Skeletal muscle tissue (tissue), 4 donors: Measurements from ENCODE around the gene CCL5. TPM values are rescaled to one million over a fixed set of nuclear protein-coding genes. Genes with fewer than 3 reads are reported as not detected.

Experiments
- H3K27ac ChIP-seq: one replicate; pipeline ENCODE4 v1.7.0; 2013; ENCODE audit warnings: mild to moderate bottlenecking, low read depth, low read length, inconsistent platforms
- H3K27me3 ChIP-seq, 3 donors: one replicate each; pipeline ENCODE4 v1.7.0; 2013; ENCODE audit warnings: low read length in 3 of 3; ENCODE audit not compliant: control insufficient read depth in 3 of 3, insufficient read depth in 3 of 3
- H3K36me3 ChIP-seq, 3 donors: one replicate each; pipeline ENCODE4 v1.7.0; 2013; ENCODE audit warnings: low read length in 3 of 3; ENCODE audit not compliant: control insufficient read depth in 3 of 3, insufficient read depth in 3 of 3
- H3K4me1 ChIP-seq, 3 donors: one replicate each; pipeline ENCODE4 v1.7.0; 2013; ENCODE audit warnings: low read length in 3 of 3, mild to moderate bottlenecking in 3 of 3; ENCODE audit not compliant: control insufficient read depth in 3 of 3, insufficient read depth in 3 of 3
- H3K4me3 ChIP-seq, 3 donors: one replicate each; pipeline ENCODE4 v1.7.0; 2013; ENCODE audit warnings: low read length in 3 of 3
- H3K9ac ChIP-seq, 3 donors: one replicate each; pipeline ENCODE4 v1.7.0; 2013; ENCODE audit warnings: low read length in 3 of 3, mild to moderate bottlenecking in 3 of 3, moderate library complexity in 2 of 3, low read depth in 1 of 3
- H3K9me3 ChIP-seq, 3 donors: one replicate each; pipeline ENCODE4 v1.7.0; 2013; ENCODE audit warnings: low read length in 3 of 3; ENCODE audit not compliant: control insufficient read depth in 3 of 3
- total RNA-seq: library from RNA; depleted of rRNA; stranded (reverse); fragments of >200 nt; gene quantifications from one replicate; pipeline ENCODE4 v1.2.3, GENCODE V29; 2014
- donor health status: Osteomylitis.

The CCL5 gene
- total RNA-seq, 1 donor from 2014 or later, result 0.52 TPM

DNA sequence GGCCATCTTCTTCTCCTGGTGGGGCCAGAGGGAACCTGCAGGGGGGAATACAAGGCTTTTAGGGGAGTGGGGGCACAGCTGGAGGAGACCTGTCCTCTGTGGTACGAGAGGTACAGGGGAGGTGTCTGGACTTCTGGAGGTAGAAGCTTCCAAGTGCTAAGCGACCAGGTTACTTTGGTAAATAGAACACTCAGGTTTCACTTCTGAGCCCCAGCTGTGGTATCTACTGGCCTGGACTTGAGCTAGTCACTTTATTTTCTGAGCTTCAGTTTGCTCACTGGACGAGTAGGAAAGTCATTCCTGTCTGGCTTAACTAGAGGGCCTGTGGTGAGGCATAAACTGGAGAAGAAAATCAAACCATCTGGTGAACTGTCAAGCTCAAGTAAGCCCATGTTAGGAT lies 11.4 kb downstream of the CCL5 start, which contains the start of gene HEATR9:
TSS of gene HEATR9 (minus strand) at position 155 of the 400 bp plus-strand sequence. CDS start at position 6, 149 bp downstream.
- Histone ChIP-seq H3K36me3 (peaks cover 0 to 8% (median 0%) of the 10 kb centered on the region in 3 donors), H3K9me3 (no peaks in the 10 kb centered on the region), H3K4me3 (no peak within 1 kb of the TSS), H3K4me1 (no peaks in the 10 kb centered on the region), H3K9ac (no peak within 1 kb of the TSS), H3K27ac (no peak within 1 kb of the TSS), H3K27me3 (no peaks in the 10 kb centered on the region)

DNA sequence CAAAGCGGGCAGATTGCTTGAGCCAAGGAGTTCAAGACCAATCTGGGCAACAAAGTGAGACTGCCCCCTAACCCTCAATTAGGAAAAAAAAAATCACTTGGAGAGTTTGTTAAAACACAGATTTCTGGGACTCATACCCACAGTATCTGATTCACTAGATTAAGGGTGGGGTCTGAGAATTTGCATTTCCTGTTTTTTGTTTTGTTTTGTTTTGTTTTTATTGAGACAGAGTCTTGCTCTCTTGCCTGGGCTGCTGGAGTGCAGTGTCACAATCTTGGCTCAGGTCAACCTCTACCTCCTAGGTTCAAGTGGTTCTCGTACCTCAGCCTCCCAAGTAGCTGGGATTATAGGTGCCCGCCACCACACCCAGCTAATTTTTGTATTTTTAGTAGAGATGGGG lies 12.6 kb downstream of the CCL5 start:
- no peak overlapping the region for H3K27ac ChIP-seq
- H3K27me3 ChIP-seq, result no peaks in the 10 kb centered on the region
- H3K9me3 ChIP-seq, result no peaks in the 10 kb centered on the region
- H3K36me3 ChIP-seq, result peaks cover 0 to 8% (median 0%) of the 10 kb centered on the region in 3 donors
- no peaks in the 10 kb centered on the region for H3K4me1 ChIP-seq
- no peak overlapping the region for H3K9ac ChIP-seq
- H3K4me3 ChIP-seq, result no peak overlapping the region

DNA sequence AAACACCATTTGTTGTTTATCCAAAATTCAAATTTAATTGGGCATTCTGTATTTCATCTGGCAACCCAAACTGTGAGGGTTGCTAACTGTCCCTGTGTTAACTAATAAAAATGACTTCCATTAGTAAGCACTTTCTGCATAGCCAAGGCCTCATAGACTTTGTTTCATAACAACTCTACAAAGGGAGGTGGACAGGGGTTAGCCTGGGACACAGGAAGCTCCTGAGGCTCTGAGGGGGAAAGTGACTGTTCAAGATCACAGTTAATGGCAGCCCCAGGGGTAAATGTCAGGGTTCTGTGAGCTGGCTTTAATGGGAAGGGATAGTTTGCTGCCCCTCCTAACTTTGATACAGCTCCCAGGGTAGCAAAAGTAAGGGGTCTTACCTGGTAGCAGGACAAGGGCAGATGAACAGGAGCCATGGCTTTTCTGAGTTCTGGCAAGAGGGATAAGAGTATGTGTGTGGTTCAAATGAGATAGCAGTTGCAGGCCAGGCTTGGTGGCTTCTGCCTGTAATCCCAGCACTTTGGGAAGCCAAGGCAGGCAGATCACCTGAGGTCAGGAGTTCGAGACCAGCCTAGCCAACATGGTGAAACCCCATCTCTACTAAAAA lies 13.7 kb downstream of the CCL5 start:
- no peaks in the 10 kb centered on the region for H3K9me3 ChIP-seq
- peaks cover 0 to 8% (median 0%) of the 10 kb centered on the region in 3 donors for H3K36me3 ChIP-seq
- no peaks in the 10 kb centered on the region for H3K27me3 ChIP-seq
- no peaks in the 10 kb centered on the region for H3K4me1 ChIP-seq
- no peak overlapping the region for H3K9ac ChIP-seq
- H3K27ac ChIP-seq, result no peak overlapping the region
- H3K4me3 ChIP-seq, result no peak overlapping the region

DNA sequence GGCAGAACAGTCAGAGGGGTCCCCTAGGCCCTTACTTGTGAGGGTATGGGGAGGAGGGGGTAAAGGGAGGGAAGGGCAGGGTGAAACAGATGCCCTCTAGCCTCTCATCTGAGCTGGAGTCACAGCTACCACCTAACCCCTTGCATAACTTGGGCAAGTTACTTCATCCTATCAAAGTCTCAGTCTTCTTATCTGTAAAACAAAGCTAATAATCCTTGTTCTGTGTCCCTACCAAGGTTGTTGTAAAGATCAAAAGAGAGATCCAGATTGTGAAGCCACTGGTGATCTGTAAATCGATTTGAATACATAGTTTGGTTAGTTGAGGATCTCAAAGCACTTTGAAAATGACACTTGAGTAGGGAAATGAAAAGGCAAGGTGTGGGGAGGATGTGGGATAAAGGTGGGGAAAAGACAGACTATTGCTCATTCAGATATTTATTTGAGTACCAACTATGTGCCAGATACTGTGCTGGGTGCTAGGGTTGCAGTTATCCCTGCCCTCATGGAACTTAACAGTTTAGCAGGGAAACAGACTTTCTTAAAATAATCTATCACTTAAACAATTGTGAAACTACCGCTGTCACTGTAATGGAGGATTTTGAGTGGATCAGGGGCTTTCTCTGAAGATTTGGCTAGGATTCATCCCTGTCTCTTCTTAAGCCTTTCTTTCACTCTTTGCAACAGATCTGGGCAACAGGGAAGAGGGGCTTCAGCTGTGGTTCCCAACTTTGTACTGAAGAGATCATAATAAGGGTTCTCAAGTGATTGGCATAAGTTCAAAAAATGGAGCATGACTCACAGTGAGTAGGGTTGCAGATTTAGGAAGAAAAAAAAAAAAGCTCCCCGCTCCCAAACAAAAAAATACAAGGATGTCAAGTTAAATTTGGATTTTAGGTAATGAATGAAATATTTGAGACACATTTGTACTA lies 14.5 kb downstream of the CCL5 start:
- Histone ChIP-seq H3K27ac (no peak overlapping the region), H3K4me1 (no peaks in the 10 kb centered on the region), H3K36me3 (peaks cover 0 to 8% (median 0%) of the 10 kb centered on the region in 3 donors), H3K27me3 (no peaks in the 10 kb centered on the region), H3K9me3 (no peaks in the 10 kb centered on the region), H3K9ac (no peak overlapping the region), H3K4me3 (no peak overlapping the region)

DNA sequence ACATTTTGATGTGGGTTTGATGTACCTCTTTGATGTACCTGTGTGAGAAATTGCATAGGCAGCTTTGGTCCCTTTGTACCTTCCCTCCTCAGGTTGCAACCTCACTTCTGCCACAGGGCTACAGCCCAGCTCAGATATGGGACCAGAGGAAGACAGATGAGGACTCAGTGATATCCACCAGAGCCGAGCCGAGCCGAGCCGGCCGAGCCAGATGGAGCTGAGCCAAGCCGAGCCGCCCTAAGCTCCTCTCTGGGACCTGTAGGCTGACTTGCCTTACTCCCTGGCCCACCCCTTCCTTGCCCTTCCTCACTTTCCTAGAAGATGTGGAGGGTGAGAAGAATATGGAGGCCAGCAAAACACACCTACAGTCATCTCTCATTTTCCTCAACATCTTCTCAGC lies 15.3 kb downstream of the CCL5 start:
- no peaks in the 10 kb centered on the region for H3K9me3 ChIP-seq
- no peaks in the 10 kb centered on the region for H3K4me1 ChIP-seq
- H3K4me3 ChIP-seq, result no peak overlapping the region
- no peaks in the 10 kb centered on the region for H3K27me3 ChIP-seq
- no peak overlapping the region for H3K9ac ChIP-seq
- H3K36me3 ChIP-seq, result peaks cover 0 to 8% (median 0%) of the 10 kb centered on the region in 3 donors
- H3K27ac ChIP-seq, result no peak overlapping the region

DNA sequence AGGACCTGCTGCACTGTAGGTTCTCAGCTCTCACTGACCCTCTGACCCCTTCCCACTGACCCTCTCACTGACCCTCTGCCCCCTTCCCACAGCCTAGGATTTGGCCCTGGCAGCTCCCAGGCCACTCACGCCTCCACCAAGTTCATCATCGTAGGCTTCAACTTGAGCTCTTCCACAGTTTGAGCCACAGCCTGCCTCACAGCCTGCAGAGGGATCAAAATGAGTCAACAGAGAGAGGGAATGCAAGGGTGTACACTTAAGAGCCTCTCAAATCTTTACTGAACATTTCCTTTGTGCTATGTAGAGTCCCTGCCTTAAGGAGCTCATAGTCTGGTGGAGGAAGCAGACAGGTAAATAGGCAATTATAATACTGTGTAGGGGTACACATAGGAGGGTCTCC lies 23.6 kb downstream of the CCL5 start:
- H3K9me3 ChIP-seq, result no peaks in the 10 kb centered on the region
- no peaks in the 10 kb centered on the region for H3K27me3 ChIP-seq
- H3K36me3 ChIP-seq, result peaks cover 0 to 11% (median 0%) of the 10 kb centered on the region in 3 donors
- H3K27ac ChIP-seq, result no peak overlapping the region
- H3K9ac ChIP-seq, result no peak overlapping the region
- H3K4me1 ChIP-seq, result no peaks in the 10 kb centered on the region
- no peak overlapping the region for H3K4me3 ChIP-seq

DNA sequence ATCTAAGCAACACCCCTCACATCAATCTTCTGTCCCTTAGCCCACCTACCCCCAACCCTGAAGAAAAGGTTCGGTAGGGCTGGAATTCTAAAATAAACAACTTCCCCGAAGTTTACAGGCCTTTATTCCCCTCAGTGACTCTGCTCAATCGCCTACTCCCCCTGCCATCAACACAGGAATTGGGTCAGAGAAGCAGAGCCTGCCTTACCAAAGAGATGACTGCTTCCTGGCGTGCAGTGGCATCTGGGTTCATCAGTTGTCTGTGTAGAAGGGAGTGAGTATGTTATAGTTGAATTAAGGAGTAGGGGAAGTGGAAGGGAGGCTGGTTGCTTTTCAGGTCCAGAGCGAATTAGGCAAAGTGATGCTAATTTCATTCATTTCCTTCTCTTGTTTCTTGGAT lies 24.2 kb downstream of the CCL5 start:
- Histone ChIP-seq H3K36me3 (peaks cover 0 to 11% (median 0%) of the 10 kb centered on the region in 3 donors), H3K4me3 (no peak overlapping the region), H3K9me3 (no peaks in the 10 kb centered on the region), H3K27me3 (no peaks in the 10 kb centered on the region), H3K27ac (no peak overlapping the region), H3K4me1 (no peaks in the 10 kb centered on the region), H3K9ac (no peak overlapping the region)

DNA sequence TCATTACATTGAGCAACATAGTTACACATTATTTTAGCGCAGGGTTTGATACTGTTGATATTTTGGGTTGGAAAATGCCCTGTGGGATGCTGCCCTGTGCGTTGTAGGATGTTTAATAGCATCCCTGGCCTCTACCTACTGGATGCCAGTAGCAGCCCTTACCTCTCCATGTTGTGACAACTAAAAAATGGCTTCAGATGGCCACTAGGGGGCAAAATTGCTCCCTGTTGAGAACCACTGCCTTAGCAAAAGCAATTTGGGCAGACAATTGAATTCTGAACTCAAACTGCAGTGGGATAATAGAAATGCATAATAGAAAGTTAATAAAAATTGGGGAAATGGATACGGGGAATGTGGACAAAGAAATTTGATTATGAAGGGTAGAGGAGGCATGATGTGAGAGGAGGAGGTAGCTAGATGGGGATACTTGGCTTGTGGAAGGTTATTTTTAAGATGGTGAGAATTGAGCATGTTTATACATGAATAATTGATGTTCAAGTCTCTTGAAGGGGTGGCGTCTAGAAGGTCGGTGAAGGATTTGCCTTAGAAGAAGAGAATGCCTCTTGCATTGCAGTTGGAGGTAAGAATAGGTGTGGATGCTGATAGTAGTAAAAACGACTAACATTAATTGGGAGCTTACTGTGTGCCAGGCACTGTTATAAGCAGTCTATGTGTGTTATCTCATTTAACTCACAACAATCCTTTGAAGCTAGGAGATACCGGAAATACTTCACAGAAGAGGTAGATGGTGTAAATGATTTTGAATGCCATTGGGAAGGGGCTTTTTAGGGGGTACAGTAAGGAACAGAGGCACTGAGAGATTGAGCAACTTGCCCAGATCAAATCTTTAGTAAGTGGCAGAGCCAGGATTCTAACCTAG lies 30.5 kb downstream of the CCL5 start:
- H3K27ac ChIP-seq, result no peak overlapping the region
- no peaks in the 10 kb centered on the region for H3K9me3 ChIP-seq
- H3K9ac ChIP-seq, result no peak overlapping the region
- no peaks in the 10 kb centered on the region for H3K4me1 ChIP-seq
- no peaks in the 10 kb centered on the region for H3K27me3 ChIP-seq
- no peak overlapping the region for H3K4me3 ChIP-seq
- peaks cover 15 to 39% (median 34%) of the 10 kb centered on the region in 3 donors for H3K36me3 ChIP-seq

DNA sequence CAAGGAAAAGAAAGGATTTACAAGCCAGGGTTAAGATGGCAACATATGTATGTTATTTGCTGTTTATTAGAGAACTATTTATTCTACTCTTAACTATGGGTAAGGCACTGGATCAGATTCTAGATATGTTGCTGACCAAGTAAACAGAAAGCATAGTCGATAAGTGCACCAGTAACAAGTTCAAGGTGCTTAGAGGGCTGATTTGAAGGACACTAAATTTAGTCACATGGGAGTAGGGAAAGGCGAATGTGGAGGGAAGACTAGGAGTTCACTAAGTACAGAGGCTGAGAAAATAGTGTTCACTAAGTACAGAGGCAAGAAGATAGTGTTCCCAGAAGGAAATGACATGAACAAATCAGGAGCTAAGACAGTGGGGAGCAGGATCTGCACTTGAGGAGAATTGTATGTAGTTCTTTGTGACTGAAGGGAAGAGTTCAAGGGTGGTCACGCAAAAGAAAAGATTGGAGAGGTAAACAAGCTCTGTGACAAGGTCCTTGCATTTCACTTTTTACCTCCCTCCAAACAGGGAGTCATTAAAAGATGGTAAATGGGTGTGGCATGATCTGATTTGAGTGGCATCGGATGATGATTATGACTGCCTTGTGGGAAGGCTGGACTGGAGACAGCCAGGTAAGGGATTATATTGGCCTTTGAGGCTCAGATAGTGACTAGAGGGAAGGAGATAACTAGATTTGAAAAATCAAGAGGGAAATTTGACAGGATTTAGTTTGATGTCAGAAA lies 32.4 kb downstream of the CCL5 start:
- Histone ChIP-seq H3K9ac (no peak overlapping the region), H3K4me1 (no peaks in the 10 kb centered on the region), H3K36me3 (peaks cover 31 to 51% (median 51%) of the 10 kb centered on the region in 3 donors), H3K9me3 (no peaks in the 10 kb centered on the region), H3K27me3 (no peaks in the 10 kb centered on the region), H3K27ac (no peak overlapping the region), H3K4me3 (no peak overlapping the region)
